Suprapubic skin (tissue), 4 donors: ENCODE results near the gene HIVEP2. TPM values are rescaled to one million over a fixed set of nuclear protein-coding genes. Genes with fewer than 3 reads are reported as not detected.

Source experiments
- DNase-seq, 2 donors: peaks; one replicate each; pipeline ENCODE4 v3.0.0-alpha.2; 2019; ENCODE audit warnings: low spot score in 2 of 2
- H3K27ac ChIP-seq: fragments of 200-600 bp; sonication (generic); one replicate; pipeline ENCODE4 v1.5.1; 2019
- H3K27me3 ChIP-seq: fragments of 200-600 bp; sonication (generic); one replicate; pipeline ENCODE4 v1.5.1; 2019
- H3K36me3 ChIP-seq: fragments of 200-600 bp; sonication (generic); one replicate; pipeline ENCODE4 v1.5.1; 2019
- H3K4me1 ChIP-seq: fragments of 200-600 bp; sonication (generic); one replicate; pipeline ENCODE4 v1.5.1; 2019
- H3K4me3 ChIP-seq: fragments of 200-600 bp; sonication (generic); one replicate; pipeline ENCODE4 v1.5.1; 2019; ENCODE audit warnings: mild to moderate bottlenecking
- H3K9me3 ChIP-seq: fragments of 200-600 bp; sonication (generic); one replicate; pipeline ENCODE4 v1.5.1; 2019
- EP300 ChIP-seq: sonication (generic); formaldehyde crosslinking; IDR thresholded peaks from one replicate; pipeline ENCODE4 v1.6.1; 2017; ENCODE audit warnings: antibody characterized with exemption
- POLR2A ChIP-seq, 2 donors: fragments of 450-650 bp; IDR thresholded peaks; one replicate each; pipeline ENCODE4 v1.6.1; 2017; ENCODE audit warnings: antibody characterized with exemption in 2 of 2, mild to moderate bottlenecking in 2 of 2, moderate library complexity in 2 of 2
- POLR2AphosphoS5 ChIP-seq, 3 donors: sonication (generic); formaldehyde crosslinking; IDR thresholded peaks; one replicate each; pipeline ENCODE4 v1.6.1; 2017; ENCODE audit warnings: antibody characterized with exemption in 3 of 3
- WGBS: methylation state at CpG from one replicate; pipeline ENCODE4 v1.1.5; 2018; 5-methylcytosine and 5-hydroxymethylcytosine counted together
- total RNA-seq, 4 donors: library from RNA; depleted of rRNA; stranded (reverse); fragments of >200 nt; gene quantifications; one replicate each; pipeline ENCODE4 v1.1.0, GENCODE V29; 2016
- TF ChIP-seq, protein P1 (sequence below), 2 donors: fragments of 200-600 bp in 1 of 2; fragments of 450-650 bp in 1 of 2; sonication (generic) in 1 of 2; IDR thresholded peaks; one replicate each; pipeline ENCODE4 v1.5.1; 2016 to 2019; ENCODE audit warnings: antibody characterized with exemption in 2 of 2, mild to moderate bottlenecking in 1 of 2, moderate library complexity in 1 of 2

HIVEP2 gene
- total RNA-seq, 4 donors from 2014 or later = 23.6 to 31.3 (median 25.6) TPM

DNA sequence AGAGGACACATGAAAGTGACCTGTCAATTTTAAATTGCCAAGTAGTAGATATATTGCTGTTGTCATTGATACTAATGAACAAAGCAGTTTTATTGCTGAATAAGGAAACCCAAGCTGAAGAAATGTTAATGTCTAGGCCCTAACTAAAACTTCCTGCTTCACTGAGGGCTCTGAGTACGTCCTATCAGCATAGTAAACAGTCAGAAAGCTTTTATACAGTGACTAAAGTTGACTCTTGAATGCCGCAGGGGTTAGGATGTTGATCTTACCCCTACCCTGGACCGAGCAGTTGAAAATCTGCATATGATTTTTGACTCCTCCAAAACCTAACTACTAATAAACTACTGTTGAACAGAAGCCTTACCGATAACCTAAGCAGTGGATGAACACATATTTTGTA, 149.0 kb downstream of the HIVEP2 start:
- TF ChIP-seq POLR2AphosphoS5 (IDR thresholded peaks at IDR 0.05) (no peak), EP300 (no peak), POLR2A (IDR thresholded peaks at IDR 0.05) (no peak)
- TF ChIP-seq, protein P1, sequence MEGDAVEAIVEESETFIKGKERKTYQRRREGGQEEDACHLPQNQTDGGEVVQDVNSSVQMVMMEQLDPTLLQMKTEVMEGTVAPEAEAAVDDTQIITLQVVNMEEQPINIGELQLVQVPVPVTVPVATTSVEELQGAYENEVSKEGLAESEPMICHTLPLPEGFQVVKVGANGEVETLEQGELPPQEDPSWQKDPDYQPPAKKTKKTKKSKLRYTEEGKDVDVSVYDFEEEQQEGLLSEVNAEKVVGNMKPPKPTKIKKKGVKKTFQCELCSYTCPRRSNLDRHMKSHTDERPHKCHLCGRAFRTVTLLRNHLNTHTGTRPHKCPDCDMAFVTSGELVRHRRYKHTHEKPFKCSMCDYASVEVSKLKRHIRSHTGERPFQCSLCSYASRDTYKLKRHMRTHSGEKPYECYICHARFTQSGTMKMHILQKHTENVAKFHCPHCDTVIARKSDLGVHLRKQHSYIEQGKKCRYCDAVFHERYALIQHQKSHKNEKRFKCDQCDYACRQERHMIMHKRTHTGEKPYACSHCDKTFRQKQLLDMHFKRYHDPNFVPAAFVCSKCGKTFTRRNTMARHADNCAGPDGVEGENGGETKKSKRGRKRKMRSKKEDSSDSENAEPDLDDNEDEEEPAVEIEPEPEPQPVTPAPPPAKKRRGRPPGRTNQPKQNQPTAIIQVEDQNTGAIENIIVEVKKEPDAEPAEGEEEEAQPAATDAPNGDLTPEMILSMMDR (IDR thresholded peaks at IDR 0.05) = no peak
- no peak for DNase-seq
- H3K4me3 ChIP-seq = no peak overlapping the region
- H3K9me3 ChIP-seq = no peaks in the 10 kb centered on the region
- H3K27ac ChIP-seq = no peak overlapping the region
- 97% methylated on average over 4 of the region's 4 CpGs for WGBS
- H3K27me3 ChIP-seq = no peaks in the 10 kb centered on the region
- H3K36me3 ChIP-seq = no peaks in the 10 kb centered on the region
- H3K4me1 ChIP-seq = peaks cover 13% of the 10 kb centered on the region

DNA sequence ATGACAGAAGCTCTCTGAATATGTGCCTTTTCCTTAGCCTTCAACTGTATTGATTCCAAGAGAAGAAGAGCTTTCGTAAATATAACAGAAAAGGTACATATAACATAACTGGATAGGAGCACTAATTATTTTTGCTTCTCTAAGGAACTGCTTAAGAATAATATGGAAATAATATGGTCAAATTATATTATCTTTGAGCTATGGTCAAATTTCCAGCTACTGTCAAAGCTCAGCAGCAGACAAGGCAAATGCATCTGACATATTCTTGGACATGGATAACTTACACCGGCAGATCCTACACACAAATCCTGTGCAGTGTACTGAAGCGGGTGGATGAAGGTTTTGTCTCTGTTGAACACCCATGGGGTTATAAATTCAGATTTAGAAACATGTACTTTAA, 150.6 kb downstream of the HIVEP2 start:
- H3K9me3 ChIP-seq = no peaks in the 10 kb centered on the region
- no peaks in the 10 kb centered on the region for H3K36me3 ChIP-seq
- no peak overlapping the region for H3K27ac ChIP-seq
- DNase-seq = no peak
- H3K4me1 ChIP-seq = peaks cover 13% of the 10 kb centered on the region
- H3K27me3 ChIP-seq = no peaks in the 10 kb centered on the region
- no peak overlapping the region for H3K4me3 ChIP-seq
- TF ChIP-seq EP300 (no peak), POLR2A (IDR thresholded peaks at IDR 0.05) (no peak), POLR2AphosphoS5 (IDR thresholded peaks at IDR 0.05) (no peak)
- TF ChIP-seq, protein P1 (IDR thresholded peaks at IDR 0.05) = no peak
- WGBS = 63% methylated on average over 3 of the region's 3 CpGs

DNA sequence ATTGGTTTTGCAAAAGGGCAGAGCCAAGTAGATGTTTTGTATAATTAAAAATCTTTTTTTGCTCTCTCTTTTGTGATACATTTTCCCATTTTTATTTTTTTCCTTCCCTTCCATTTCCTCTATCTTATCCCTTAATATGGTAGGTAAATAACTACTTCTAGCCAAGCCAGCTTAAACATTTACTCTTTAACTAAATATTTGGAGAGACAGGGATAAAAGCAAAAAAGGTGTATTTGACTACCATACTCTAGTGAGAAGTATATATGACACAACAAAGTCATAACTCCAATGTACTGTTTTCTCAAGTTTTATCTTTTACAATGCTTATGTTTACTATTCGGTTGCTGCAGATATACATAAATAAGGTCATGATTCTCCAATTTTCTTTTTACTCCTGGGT, 154.7 kb downstream of the HIVEP2 start:
- Histone ChIP-seq H3K9me3 (no peaks in the 10 kb centered on the region), H3K4me3 (no peak overlapping the region), H3K4me1 (no peaks in the 10 kb centered on the region), H3K27me3 (no peaks in the 10 kb centered on the region), H3K36me3 (no peaks in the 10 kb centered on the region), H3K27ac (no peak overlapping the region)
- no peak for TF ChIP-seq POLR2AphosphoS5 (IDR thresholded peaks at IDR 0.05)
- TF ChIP-seq, protein P1 (IDR thresholded peaks at IDR 0.05) = no peak
- TF ChIP-seq EP300 = no peak
- TF ChIP-seq POLR2A (IDR thresholded peaks at IDR 0.05) = no peak
- no peak for DNase-seq
- 98% methylated on average over 1 of the region's 1 CpG for WGBS

DNA sequence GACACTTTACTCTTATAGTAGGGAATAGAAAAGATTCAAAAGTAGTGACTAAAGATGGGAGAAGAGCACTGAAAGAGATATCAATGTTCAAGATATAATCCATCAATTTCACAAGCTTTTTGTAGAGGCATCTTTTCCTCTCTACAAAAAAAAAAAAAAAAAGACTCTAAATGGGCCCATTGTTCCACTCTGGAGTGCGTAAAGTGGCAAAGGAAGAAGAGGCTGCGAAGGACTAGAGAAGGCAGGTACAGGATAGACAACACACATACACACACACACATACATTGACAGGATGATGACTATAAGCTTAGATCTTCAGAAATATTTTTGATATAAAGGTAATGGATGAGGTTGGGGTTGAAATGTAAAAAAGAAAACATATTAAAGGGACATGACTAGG, 157.6 kb downstream of the HIVEP2 start:
- no peaks in the 10 kb centered on the region for H3K4me1 ChIP-seq
- no peaks in the 10 kb centered on the region for H3K36me3 ChIP-seq
- WGBS = 94% methylated on average over 2 of the region's 2 CpGs
- no peak overlapping the region for H3K4me3 ChIP-seq
- H3K27me3 ChIP-seq = no peaks in the 10 kb centered on the region
- DNase-seq = no peak
- no peak overlapping the region for H3K27ac ChIP-seq
- TF ChIP-seq POLR2AphosphoS5 (IDR thresholded peaks at IDR 0.05) (no peak), POLR2A (IDR thresholded peaks at IDR 0.05) (no peak), EP300 (no peak)
- TF ChIP-seq, protein P1 (IDR thresholded peaks at IDR 0.05) = no peak
- H3K9me3 ChIP-seq = no peaks in the 10 kb centered on the region

DNA sequence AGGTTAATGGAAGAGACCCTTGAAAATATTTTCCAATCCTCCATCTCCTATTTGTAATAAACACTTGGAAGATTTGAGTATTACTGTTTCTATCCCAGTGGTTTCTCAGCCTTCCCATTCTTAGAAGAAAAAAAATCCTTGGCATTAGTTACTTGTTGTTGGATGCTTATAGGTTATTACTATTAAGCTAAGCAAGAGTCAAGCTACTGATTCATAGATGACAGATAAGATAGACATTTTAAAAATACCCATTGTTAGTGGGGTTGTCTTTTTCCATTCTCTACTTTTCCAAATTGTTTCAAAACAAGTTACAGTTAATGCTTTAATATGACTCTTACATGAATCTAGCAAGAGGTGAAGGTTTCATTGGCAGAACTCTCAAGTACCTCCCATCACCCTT, 158.5 kb downstream of the HIVEP2 start:
- H3K27me3 ChIP-seq = no peaks in the 10 kb centered on the region
- TF ChIP-seq POLR2A (IDR thresholded peaks at IDR 0.05) (no peak), POLR2AphosphoS5 (IDR thresholded peaks at IDR 0.05) (no peak), EP300 (no peak)
- no peaks in the 10 kb centered on the region for H3K4me1 ChIP-seq
- no peaks in the 10 kb centered on the region for H3K36me3 ChIP-seq
- no peak overlapping the region for H3K4me3 ChIP-seq
- no peaks in the 10 kb centered on the region for H3K9me3 ChIP-seq
- no peak overlapping the region for H3K27ac ChIP-seq
- DNase-seq = no peak

DNA sequence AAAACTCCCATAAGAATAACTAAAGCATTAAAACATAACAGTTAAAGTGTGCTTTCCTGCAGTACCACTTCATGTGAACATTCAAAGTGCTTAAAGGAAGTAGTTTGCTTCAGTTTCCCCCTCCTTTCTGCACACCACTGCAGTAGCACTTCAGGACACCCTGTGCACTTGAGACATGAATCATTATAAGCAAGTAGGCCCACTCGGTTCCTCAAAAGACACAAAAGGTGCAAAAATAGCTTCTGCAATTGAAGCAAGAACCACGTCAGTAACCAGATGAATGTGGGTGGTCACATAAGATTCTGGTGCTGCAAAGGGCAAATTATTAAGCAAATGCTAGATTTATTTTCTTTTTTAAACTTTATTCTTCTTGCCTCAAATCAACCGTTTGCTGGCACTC, 160.6 kb downstream of the HIVEP2 start:
- no peak for TF ChIP-seq POLR2A (IDR thresholded peaks at IDR 0.05)
- TF ChIP-seq, protein P1 (IDR thresholded peaks at IDR 0.05) = no peak
- no peak for TF ChIP-seq EP300
- no peak for TF ChIP-seq POLR2AphosphoS5 (IDR thresholded peaks at IDR 0.05)
- H3K4me3 ChIP-seq = no peak overlapping the region
- DNase-seq = no peak
- no peaks in the 10 kb centered on the region for H3K4me1 ChIP-seq
- 86% methylated on average over 3 of the region's 3 CpGs for whole genome bisulfite sequencing
- H3K27ac ChIP-seq = no peak overlapping the region
- no peaks in the 10 kb centered on the region for H3K9me3 ChIP-seq
- H3K36me3 ChIP-seq = no peaks in the 10 kb centered on the region
- H3K27me3 ChIP-seq = no peaks in the 10 kb centered on the region
